ENCODE results near the gene TBC1D7.

DNA sequence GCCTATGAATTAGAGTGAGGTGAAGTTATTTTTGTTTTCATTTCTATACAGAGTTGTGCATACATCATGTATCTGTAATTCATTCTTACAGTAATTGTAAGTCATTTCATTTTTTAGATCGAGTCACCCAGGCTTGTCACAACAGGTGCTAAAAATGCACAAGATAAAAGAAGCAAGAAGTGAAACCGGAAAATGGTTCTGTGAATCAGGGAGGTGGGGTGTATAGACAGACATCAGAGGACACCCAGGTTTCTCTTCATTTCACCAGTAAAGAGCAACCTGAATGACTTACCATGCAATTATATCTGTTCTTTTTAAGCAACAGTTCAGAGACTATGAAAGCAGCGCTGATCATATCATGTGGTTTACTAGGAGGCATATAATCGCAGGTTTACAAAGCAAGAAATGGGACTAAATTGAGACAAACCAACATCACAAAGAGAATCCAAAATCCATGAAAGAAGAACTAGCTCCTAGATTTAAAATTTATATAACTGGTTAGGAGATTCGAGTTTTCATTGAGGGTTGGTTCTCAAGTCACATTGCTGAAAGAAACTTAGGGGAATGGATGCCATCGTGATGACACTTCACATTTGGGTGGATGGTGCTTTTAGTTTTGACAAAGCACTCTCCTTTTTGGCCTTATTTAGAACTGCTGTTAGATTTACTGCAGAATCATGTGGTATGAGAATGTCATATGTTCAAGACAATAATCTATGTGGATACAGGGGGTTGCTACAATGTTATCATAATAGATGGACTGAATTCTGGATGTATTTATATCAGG lies 27.9 kb upstream of the TBC1D7 start:
- TF ChIP-seq CTCF (conservative IDR thresholded peaks at IDR 0.05 in 1 of 2, IDR thresholded peaks at IDR 0.05 in 1 of 2; ENCODE audit: extremely low read depth in 1 of 2, insufficient read depth in 1 of 2, low read depth in 1 of 2, low read length in 2 of 2) (no peak), EZH2 (IDR thresholded peaks at IDR 0.05; ENCODE audit: borderline replicate concordance, low read length) (no peak)
